ENCODE measurements around the gene LRRC56. TPM values are rescaled to one million over a fixed set of nuclear protein-coding genes. Genes with fewer than 3 reads are reported as not detected.

The LRRC56 gene
- total RNA-seq, 1 donor from 2014 or later, result 2.7 TPM

DNA sequence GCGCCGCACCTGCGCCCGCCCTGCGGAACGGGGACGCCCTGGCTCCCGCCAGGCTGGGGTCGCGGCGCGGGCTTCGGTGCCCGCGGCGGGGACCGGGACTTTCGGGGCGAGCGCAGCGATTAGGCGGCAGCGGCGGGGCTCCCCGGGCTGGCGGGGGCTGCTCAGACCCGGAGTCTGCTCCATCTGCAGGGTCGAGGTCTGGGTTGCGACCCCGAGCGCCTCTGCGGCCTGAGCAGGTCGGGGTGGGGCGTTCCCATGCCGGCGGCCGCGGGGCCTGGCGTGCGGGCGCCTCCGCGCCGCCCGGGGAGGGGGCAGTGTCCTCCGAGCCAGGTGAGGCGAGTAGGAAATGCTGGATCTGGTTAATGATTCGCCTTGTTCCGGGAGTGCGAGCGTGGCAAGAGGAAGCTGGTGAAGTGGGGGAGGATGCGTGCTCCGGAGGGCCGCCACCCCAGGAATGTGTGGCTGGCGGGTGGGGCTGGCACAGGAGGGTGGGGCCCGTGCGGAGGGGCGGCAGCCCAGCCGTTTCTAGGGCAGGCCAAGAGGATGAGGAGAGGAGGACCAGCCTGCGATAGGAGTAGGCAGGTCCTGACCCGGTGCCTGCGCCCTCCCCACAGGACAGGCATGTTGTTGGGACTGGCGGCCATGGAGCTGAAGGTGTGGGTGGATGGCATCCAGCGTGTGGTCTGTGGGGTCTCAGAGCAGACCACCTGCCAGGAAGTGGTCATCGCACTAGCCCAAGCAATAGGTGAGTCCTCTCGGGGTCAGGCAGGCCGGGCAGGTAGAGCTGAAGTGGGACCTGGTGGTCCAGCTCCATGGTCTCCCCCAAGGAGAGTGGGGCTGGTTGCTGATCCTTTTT lies 24.0 kb downstream of the LRRC56 start:
- peak overlapping the region; percentile 85 for H3K4me3 Mint-ChIP-seq (ENCODE audit: unreplicated experiment)
- H3K4me1 Mint-ChIP-seq (ENCODE audit: low read depth), result peaks cover 13% of the 10 kb centered on the region
- no peaks in the 10 kb centered on the region for H3K36me3 Mint-ChIP-seq (ENCODE audit: low read depth)
- TF ChIP-seq, protein P1, sequence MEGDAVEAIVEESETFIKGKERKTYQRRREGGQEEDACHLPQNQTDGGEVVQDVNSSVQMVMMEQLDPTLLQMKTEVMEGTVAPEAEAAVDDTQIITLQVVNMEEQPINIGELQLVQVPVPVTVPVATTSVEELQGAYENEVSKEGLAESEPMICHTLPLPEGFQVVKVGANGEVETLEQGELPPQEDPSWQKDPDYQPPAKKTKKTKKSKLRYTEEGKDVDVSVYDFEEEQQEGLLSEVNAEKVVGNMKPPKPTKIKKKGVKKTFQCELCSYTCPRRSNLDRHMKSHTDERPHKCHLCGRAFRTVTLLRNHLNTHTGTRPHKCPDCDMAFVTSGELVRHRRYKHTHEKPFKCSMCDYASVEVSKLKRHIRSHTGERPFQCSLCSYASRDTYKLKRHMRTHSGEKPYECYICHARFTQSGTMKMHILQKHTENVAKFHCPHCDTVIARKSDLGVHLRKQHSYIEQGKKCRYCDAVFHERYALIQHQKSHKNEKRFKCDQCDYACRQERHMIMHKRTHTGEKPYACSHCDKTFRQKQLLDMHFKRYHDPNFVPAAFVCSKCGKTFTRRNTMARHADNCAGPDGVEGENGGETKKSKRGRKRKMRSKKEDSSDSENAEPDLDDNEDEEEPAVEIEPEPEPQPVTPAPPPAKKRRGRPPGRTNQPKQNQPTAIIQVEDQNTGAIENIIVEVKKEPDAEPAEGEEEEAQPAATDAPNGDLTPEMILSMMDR (IDR thresholded peaks at IDR 0.05), result no peak
- no peaks in the 10 kb centered on the region for H3K9me3 Mint-ChIP-seq (ENCODE audit: low read depth)
- peaks cover 7% of the 10 kb centered on the region for H3K27me3 Mint-ChIP-seq (ENCODE audit: low read depth)
- no peak overlapping the region for H3K27ac Mint-ChIP-seq (ENCODE audit: unreplicated experiment)
- no peak for DNase-seq (ENCODE audit: low spot score)

DNA sequence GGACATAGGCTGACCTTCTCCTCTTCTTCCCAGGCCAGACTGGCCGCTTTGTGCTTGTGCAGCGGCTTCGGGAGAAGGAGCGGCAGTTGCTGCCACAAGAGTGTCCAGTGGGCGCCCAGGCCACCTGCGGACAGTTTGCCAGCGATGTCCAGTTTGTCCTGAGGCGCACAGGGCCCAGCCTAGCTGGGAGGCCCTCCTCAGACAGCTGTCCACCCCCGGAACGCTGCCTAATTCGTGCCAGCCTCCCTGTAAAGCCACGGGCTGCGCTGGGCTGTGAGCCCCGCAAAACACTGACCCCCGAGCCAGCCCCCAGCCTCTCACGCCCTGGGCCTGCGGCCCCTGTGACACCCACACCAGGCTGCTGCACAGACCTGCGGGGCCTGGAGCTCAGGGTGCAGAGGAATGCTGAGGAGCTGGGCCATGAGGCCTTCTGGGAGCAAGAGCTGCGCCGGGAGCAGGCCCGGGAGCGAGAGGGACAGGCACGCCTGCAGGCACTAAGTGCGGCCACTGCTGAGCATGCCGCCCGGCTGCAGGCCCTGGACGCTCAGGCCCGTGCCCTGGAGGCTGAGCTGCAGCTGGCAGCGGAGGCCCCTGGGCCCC lies 24.8 kb downstream of the LRRC56 start:
- peaks cover 21% of the 10 kb centered on the region for H3K4me1 Mint-ChIP-seq (ENCODE audit: low read depth)

DNA sequence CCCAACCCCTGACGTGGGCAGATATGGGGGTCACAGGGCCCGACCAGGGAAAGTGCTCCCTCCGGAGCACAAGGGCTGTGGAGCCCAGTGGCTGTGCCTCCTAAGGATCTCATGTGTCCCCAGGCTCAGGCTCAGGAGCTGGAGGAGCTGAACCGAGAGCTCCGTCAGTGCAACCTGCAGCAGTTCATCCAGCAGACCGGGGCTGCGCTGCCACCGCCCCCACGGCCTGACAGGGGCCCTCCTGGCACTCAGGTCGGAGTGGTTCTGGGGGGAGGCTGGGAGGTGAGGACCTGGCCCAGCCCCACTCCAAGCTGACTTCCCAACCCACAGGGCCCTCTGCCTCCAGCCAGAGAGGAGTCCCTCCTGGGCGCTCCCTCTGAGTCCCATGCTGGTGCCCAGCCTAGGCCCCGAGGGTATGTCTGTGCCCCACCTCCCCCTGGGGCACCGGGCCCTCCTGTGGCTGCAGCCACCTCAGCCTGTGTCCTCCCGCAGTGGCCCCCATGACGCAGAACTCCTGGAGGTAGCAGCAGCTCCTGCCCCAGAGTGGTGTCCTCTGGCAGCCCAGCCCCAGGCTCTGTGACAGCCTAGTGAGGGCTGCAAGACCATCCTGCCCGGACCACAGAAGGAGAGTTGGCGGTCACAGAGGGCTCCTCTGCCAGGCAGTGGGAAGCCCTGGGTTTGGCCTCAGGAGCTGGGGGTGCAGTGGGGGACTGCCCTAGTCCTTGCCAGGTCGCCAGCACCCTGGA lies 25.9 kb downstream of the LRRC56 start:
- no peak overlapping the region for H3K4me3 Mint-ChIP-seq (ENCODE audit: unreplicated experiment)

More for the DNA sequence above, 24.8 kb downstream of the LRRC56 start:
- Mint-ChIP-seq H3K36me3 (ENCODE audit: low read depth) (no peaks in the 10 kb centered on the region), H3K27me3 (ENCODE audit: low read depth) (peaks cover 3% of the 10 kb centered on the region), H3K4me3 (ENCODE audit: unreplicated experiment) (peak overlapping the region; percentile 85), H3K27ac (ENCODE audit: unreplicated experiment) (no peak overlapping the region), H3K9me3 (ENCODE audit: low read depth) (no peaks in the 10 kb centered on the region)
- DNase-seq (ENCODE audit: low spot score), result no peak
- TF ChIP-seq, protein P1 (IDR thresholded peaks at IDR 0.05), result no peak

DNA sequence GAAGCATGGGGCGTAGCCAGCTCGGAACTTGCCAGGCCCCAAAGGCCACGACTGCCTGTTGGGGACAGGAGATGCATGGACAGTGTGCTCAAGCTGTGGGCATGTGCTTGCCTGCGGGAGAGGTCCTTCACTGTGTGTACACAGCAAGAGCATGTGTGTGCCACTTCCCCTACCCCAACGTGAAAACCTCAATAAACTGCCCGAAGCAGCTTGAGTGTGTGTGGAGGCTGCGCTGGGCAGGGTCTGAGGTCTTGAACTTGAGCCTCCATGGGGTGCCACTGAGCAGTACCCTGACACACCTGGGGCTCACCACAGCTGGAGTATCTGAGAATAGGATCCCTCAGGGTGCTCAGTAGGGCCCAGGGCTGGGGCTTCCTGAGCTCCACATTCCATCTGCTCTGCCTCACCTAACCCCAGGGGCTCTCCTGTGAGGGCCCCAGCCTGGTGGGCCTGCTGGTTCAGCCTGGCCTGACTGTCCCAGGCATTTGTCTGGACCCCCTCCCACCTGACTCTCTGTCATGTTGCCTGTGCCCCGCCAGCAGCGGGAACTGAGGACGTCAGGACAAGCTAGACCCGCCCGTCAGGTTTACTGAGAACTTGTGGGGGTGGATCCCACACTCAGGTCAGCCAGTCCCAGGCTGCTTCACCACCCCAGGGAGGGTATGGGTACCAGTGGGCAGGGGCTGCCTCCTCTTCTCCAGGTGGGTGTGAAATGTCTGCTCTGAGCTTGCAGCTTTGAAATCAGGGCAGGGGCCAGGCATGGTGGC lies 26.7 kb downstream of the LRRC56 start:
- Mint-ChIP-seq H3K9me3 (ENCODE audit: low read depth) (no peaks in the 10 kb centered on the region), H3K27me3 (ENCODE audit: low read depth) (no peaks in the 10 kb centered on the region), H3K27ac (ENCODE audit: unreplicated experiment) (peak overlapping the region; percentile 49), H3K4me3 (ENCODE audit: unreplicated experiment) (no peak overlapping the region), H3K4me1 (ENCODE audit: low read depth) (peaks cover 27% of the 10 kb centered on the region), H3K36me3 (ENCODE audit: low read depth) (no peaks in the 10 kb centered on the region)
- DNase-seq (ENCODE audit: low spot score), result no peak
- TF ChIP-seq, protein P1 (IDR thresholded peaks at IDR 0.05), result no peak

More for the DNA sequence above, 25.9 kb downstream of the LRRC56 start:
- no peaks in the 10 kb centered on the region for H3K9me3 Mint-ChIP-seq (ENCODE audit: low read depth)
- H3K36me3 Mint-ChIP-seq (ENCODE audit: low read depth), result no peaks in the 10 kb centered on the region
- DNase-seq (ENCODE audit: low spot score), result no peak
- TF ChIP-seq, protein P1 (IDR thresholded peaks at IDR 0.05), result no peak
- H3K27ac Mint-ChIP-seq (ENCODE audit: unreplicated experiment), result no peak overlapping the region
- H3K27me3 Mint-ChIP-seq (ENCODE audit: low read depth), result no peaks in the 10 kb centered on the region
- H3K4me1 Mint-ChIP-seq (ENCODE audit: low read depth), result peaks cover 27% of the 10 kb centered on the region

All from chondrocyte (in vitro differentiated cells).